OCI-LY7 (cell line): ENCODE measurements around the gene GSS. TPM values are rescaled to one million over a fixed set of nuclear protein-coding genes. Genes with fewer than 3 reads are reported as not detected.

Experiments used
- BruUV-seq: library from RNA; stranded (reverse); fragments of 400-500 nt; replicated peaks from 2 replicates; lab custom pipeline; 2021; lab: Mats Ljungman, UMichigan
- CTCF ChIA-PET: fragments of 300-600 bp; sonication (Branson Sonifier 250); formaldehyde crosslinking; loops from one replicate; lab custom pipeline; 2022; ENCODE audit warnings: antibody characterized with exemption; ENCODE audit not compliant: unreplicated experiment; lab: Charles Lee
- POLR2A ChIA-PET: fragments of 300-600 bp; sonication (Branson Sonifier 250); formaldehyde crosslinking; loops from one replicate; lab custom pipeline; 2022; ENCODE audit warnings: antibody characterized with exemption; lab: Charles Lee
- DNase-seq: peaks from one replicate; pipeline ENCODE4 v3.0.0-alpha.2; 2015; ENCODE audit warnings: low spot score
- H2AFZ ChIP-seq: fragments of 200-600 bp; sonication (generic), shearing (Covaris generic); 2 replicates; pipeline ENCODE4 v1.6.1; 2014; ENCODE audit warnings: mild to moderate bottlenecking, antibody characterized with exemption, low read length, moderate library complexity
- H3K27ac ChIP-seq: fragments of 200-600 bp; sonication (generic); 2 replicates; pipeline ENCODE4 v1.5.1; 2014; ENCODE audit warnings: mixed run types, low read depth, mild to moderate bottlenecking, moderate library complexity, low read length, inconsistent platforms; ENCODE audit not compliant: poor library complexity, severe bottlenecking
- H3K36me3 ChIP-seq: fragments of 200-600 bp; sonication (generic); 2 replicates; pipeline ENCODE4 v1.6.1; 2014; ENCODE audit warnings: mild to moderate bottlenecking, antibody characterized with exemption, low read length, moderate library complexity, mixed read lengths; ENCODE audit not compliant: insufficient read depth
- H3K4me1 ChIP-seq: fragments of 200-600 bp; sonication (generic); 2 replicates; pipeline ENCODE4 v1.5.1; 2014; ENCODE audit warnings: mild to moderate bottlenecking, low read length; ENCODE audit not compliant: insufficient read depth, poor library complexity, severe bottlenecking
- H3K4me2 ChIP-seq: fragments of 200-600 bp; sonication (generic); 2 replicates; pipeline ENCODE4 v1.6.1; 2014; ENCODE audit warnings: mild to moderate bottlenecking, low read length
- H3K4me3 ChIP-seq: fragments of 200-600 bp; sonication (generic); 2 replicates; pipeline ENCODE4 v1.5.1; 2014; ENCODE audit warnings: mild to moderate bottlenecking, low read depth, low read length; ENCODE audit not compliant: poor library complexity, severe bottlenecking
- H3K79me2 ChIP-seq: fragments of 200-600 bp; sonication (generic); 2 replicates; pipeline ENCODE4 v1.6.1; 2016; ENCODE audit warnings: low read depth, mild to moderate bottlenecking, low read length, moderate library complexity, mixed read lengths; ENCODE audit not compliant: insufficient read depth
- H3K9me2 ChIP-seq: fragments of 200-600 bp; sonication (generic); 2 replicates; pipeline ENCODE4 v1.6.1; 2016; ENCODE audit warnings: mild to moderate bottlenecking, low read length, mixed read lengths; ENCODE audit not compliant: insufficient read depth
- H3K9me3 ChIP-seq: fragments of 200-600 bp; sonication (generic); 2 replicates; pipeline ENCODE4 v1.6.1; 2014; ENCODE audit warnings: mild to moderate bottlenecking, mixed run types, low read length, mixed read lengths
- H4K20me1 ChIP-seq: fragments of 200-600 bp; sonication (generic); 2 replicates; pipeline ENCODE4 v1.6.1; 2014; ENCODE audit warnings: mild to moderate bottlenecking, antibody characterized with exemption, low read length, moderate library complexity, mixed read lengths; ENCODE audit not compliant: insufficient read depth
- CTCF ChIP-seq: fragments of 200-600 bp; sonication (generic); conservative IDR thresholded peaks from 2 replicates; pipeline ENCODE4 v1.5.1; 2014; ENCODE audit warnings: mild to moderate bottlenecking, antibody characterized with exemption, low read length, moderate library complexity, mixed read lengths
- EZH2phosphoT487 ChIP-seq: fragments of 200-600 bp; sonication (generic); IDR thresholded peaks from 2 replicates; pipeline ENCODE4 v1.6.1; 2018; ENCODE audit warnings: low read depth, borderline replicate concordance, mild to moderate bottlenecking, mixed run types, antibody characterized with exemption, low read length, moderate library complexity, mixed read lengths
- intact Hi-C: fragments of 100-400 bp; cut with micrococcal nuclease; formaldehyde crosslinking; loops from one replicate; pipeline ENCODE4 v1.10.0; 2022; ENCODE audit not compliant: unreplicated experiment
- total RNA-seq, 2 experiments: library from RNA; depleted of rRNA in 1 of 2; stranded (reverse); fragments of >200 nt in 1 of 2; shearing (Covaris generic) in 1 of 2; gene quantifications; 2 replicates each; pipeline ENCODE4 v1.2.3, GENCODE V29; 2014 to 2022

The GSS gene
- total RNA-seq, 2 experiments from 2014 or later, result 78.7 to 91.4 TPM

GRCh38 chr20:34927736-34928135, 27.9 kb downstream of the GSS start:
- CTCF ChIA-PET, result no interaction called here
- no TSS peak for BruUV-seq
- POLR2A ChIA-PET, result no interaction called here
- H2AFZ ChIP-seq, result no peak overlapping the region
- intact Hi-C loops, result no loop called here
- H3K9me2 ChIP-seq, result no peaks in the 10 kb centered on the region
- H3K4me2 ChIP-seq, result no peak overlapping the region
- H4K20me1 ChIP-seq, result no peaks in the 10 kb centered on the region
- peaks cover 62% of the 10 kb centered on the region for H3K36me3 ChIP-seq
- no peaks in the 10 kb centered on the region for H3K9me3 ChIP-seq
- H3K79me2 ChIP-seq, result no peaks in the 10 kb centered on the region
- DNase-seq, result no peak
- TF ChIP-seq CTCF, result no peak
- no peak for TF ChIP-seq EZH2phosphoT487
- H3K27ac ChIP-seq, result no peak overlapping the region
- H3K4me3 ChIP-seq, result no peak overlapping the region
- peaks cover 15% of the 10 kb centered on the region for H3K4me1 ChIP-seq

- Histone ChIP-seq H3K27ac (no peak overlapping the region), H3K4me2 (no peak overlapping the region), H4K20me1 (no peaks in the 10 kb centered on the region), H3K79me2 (no peaks in the 10 kb centered on the region), H3K36me3 (peaks cover 52% of the 10 kb centered on the region), H3K9me2 (no peaks in the 10 kb centered on the region), H3K4me3 (no peak overlapping the region), H3K4me1 (peaks cover 15% of the 10 kb centered on the region), H2AFZ (no peak overlapping the region), H3K9me3 (no peaks in the 10 kb centered on the region)
- intact Hi-C loops, result no loop called here
- no peak for DNase-seq
- TF ChIP-seq EZH2phosphoT487, result no peak
- no peak for TF ChIP-seq CTCF
- BruUV-seq, result no TSS peak
- ChIA-PET POLR2A (no interaction called here), CTCF (interaction anchor here (0.6 kb wide), 1 partner anchor 22 kb away, joined by 3 read pairs; no protein-coding TSS in a partner anchor)
Observed at GRCh38 chr20:34926581-34926980, 29.0 kb downstream of the GSS start.

- Histone ChIP-seq H3K9me3 (no peaks in the 10 kb centered on the region), H3K9me2 (no peaks in the 10 kb centered on the region), H3K4me1 (peaks cover 15% of the 10 kb centered on the region), H2AFZ (no peak overlapping the region), H4K20me1 (no peaks in the 10 kb centered on the region), H3K79me2 (no peaks in the 10 kb centered on the region), H3K4me2 (no peak overlapping the region), H3K36me3 (peaks cover 46% of the 10 kb centered on the region), H3K4me3 (no peak overlapping the region), H3K27ac (no peak overlapping the region)
- BruUV-seq, result no TSS peak
- no peak for DNase-seq
- CTCF ChIA-PET, result no interaction called here
- POLR2A ChIA-PET, result no interaction called here
- intact Hi-C loops, result no loop called here
- TF ChIP-seq CTCF (no peak), EZH2phosphoT487 (no peak)
Observed at GRCh38 chr20:34925981-34926380, 29.6 kb downstream of the GSS start.
